Omental fat pad (tissue), 4 donors: ENCODE results near the gene AMIGO3. TPM values are rescaled to one million over a fixed set of nuclear protein-coding genes. Genes with fewer than 3 reads are reported as not detected.

ENCODE experiments used
- ATAC-seq: fragments of 150-250 bp; one replicate; pipeline ENCODE4 v1.9.1; 2016; ENCODE audit warnings: mild to moderate bottlenecking, moderate library complexity; ENCODE audit not compliant: low FRiP score
- DNase-seq: peaks from one replicate; pipeline ENCODE4 v3.0.0-alpha.2; 2019; ENCODE audit warnings: low spot score
- CTCF ChIP-seq, 3 donors: fragments of 450-650 bp; IDR thresholded peaks; one replicate each; pipeline ENCODE4 v1.5.1; 2016 to 2017; ENCODE audit warnings: antibody characterized with exemption in 3 of 3, mild to moderate bottlenecking in 3 of 3, moderate library complexity in 2 of 3
- total RNA-seq, 4 donors: library from RNA; depleted of rRNA; stranded (reverse); fragments of >200 nt; gene quantifications; one replicate each; pipeline ENCODE4 v1.1.0, GENCODE V29; 2016

The AMIGO3 gene
- 1 to 10 TPM in 3 of 4 donors, under 1 TPM in 1; 0.82 to 2.9 (median 2.3) TPM for total RNA-seq

- ATAC-seq, result peak; percentile 83
- peak; percentile 95 for DNase-seq
- peak in 1 of 3 donors; percentile 22 for TF ChIP-seq CTCF (IDR thresholded peaks at IDR 0.05)
Observed at GRCh38 chr3:49719214-49719884, at the start of gene AMIGO3. AMIGO3 (minus strand) TSS chr3:49719684; CDS start chr3:49719465, 219 bp downstream.

GRCh38 chr3:49763981-49764380 lies 44.5 kb upstream of the AMIGO3 start:
- DNase-seq, result no peak
- TF ChIP-seq CTCF (IDR thresholded peaks at IDR 0.05), result no peak
- no peak for ATAC-seq

GRCh38 chr3:49761661-49762060 lies 42.2 kb upstream of the AMIGO3 start:
- no peak for ATAC-seq
- TF ChIP-seq CTCF (IDR thresholded peaks at IDR 0.05), result no peak
- DNase-seq, result no peak

- TF ChIP-seq CTCF (IDR thresholded peaks at IDR 0.05), result no peak
- ATAC-seq, result no peak
- no peak for DNase-seq
Observed at GRCh38 chr3:49759226-49759625, 39.7 kb upstream of the AMIGO3 start.

- ATAC-seq, result no peak
- TF ChIP-seq CTCF (IDR thresholded peaks at IDR 0.05), result no peak
- DNase-seq, result no peak
Observed at GRCh38 chr3:49757197-49757596, 37.7 kb upstream of the AMIGO3 start.

GRCh38 chr3:49756036-49756435 lies 36.6 kb upstream of the AMIGO3 start:
- no peak for TF ChIP-seq CTCF (IDR thresholded peaks at IDR 0.05)
- ATAC-seq (no peak), DNase-seq (no peak)

- no peak for DNase-seq
- TF ChIP-seq CTCF (IDR thresholded peaks at IDR 0.05), result no peak
- no peak for ATAC-seq
Observed at GRCh38 chr3:49754536-49754935, 35.1 kb upstream of the AMIGO3 start.
